HepG2 (cell line): ENCODE data around the gene RUNDC1. TPM values are rescaled to one million over a fixed set of nuclear protein-coding genes. Genes with fewer than 3 reads are reported as not detected.

Source experiments
- AGO1 ChIP-seq: fragments of 200-400 bp; formaldehyde crosslinking; IDR thresholded peaks from 2 replicates; pipeline ENCODE4 v1.6.1; 2017; ENCODE audit warnings: mild to moderate bottlenecking, low read depth, low read length, moderate library complexity; ENCODE audit not compliant: poor library complexity, severe bottlenecking
- AHDC1 ChIP-seq: sonication (generic); formaldehyde crosslinking; IDR thresholded peaks from 2 replicates; pipeline ENCODE4 v1.5.1; 2020; ENCODE audit warnings: mild to moderate bottlenecking, missing genetic modification reagents, borderline replicate concordance
- ATF6 ChIP-seq: sonication (generic); formaldehyde crosslinking; conservative IDR thresholded peaks from 2 replicates; pipeline ENCODE4 v1.4.0; 2020; ENCODE audit warnings: missing genetic modification reagents
- FLYWCH1 ChIP-seq: sonication (generic); formaldehyde crosslinking; IDR thresholded peaks from 2 replicates; pipeline ENCODE4 v1.8.1; 2023; ENCODE audit warnings: mild to moderate bottlenecking, missing genetic modification reagents
- GATAD2A ChIP-seq: IDR thresholded peaks from 2 replicates; pipeline ENCODE4 v1.6.1; 2016
- HNRNPUL1 ChIP-seq: fragments of 200-400 bp; formaldehyde crosslinking; IDR thresholded peaks from 2 replicates; pipeline ENCODE4 v1.6.1; 2017; ENCODE audit warnings: low read depth, mild to moderate bottlenecking, low read length, moderate library complexity
- KDM1A ChIP-seq: IDR thresholded peaks from 2 replicates; pipeline ENCODE4 v1.6.1; 2016; ENCODE audit warnings: missing compliant biosample characterization
- MED13 ChIP-seq: sonication (generic); formaldehyde crosslinking; IDR thresholded peaks from 2 replicates; pipeline ENCODE4 v1.5.0; 2020; ENCODE audit warnings: missing genetic modification reagents
- NFYB ChIP-seq: sonication (generic); formaldehyde crosslinking; IDR thresholded peaks from 2 replicates; pipeline ENCODE4 v1.4.0; 2020; ENCODE audit warnings: missing genetic modification reagents
- NR2F1 ChIP-seq, 2 experiments: fragments of 450-650 bp in 1 of 2; formaldehyde crosslinking in 1 of 2; IDR thresholded peaks; 2 replicates each; pipeline versions ENCODE4 v1.5.0 to v1.6.1; 2016 to 2020; ENCODE audit warnings: mild to moderate bottlenecking in 1 of 2, missing compliant biosample characterization in 1 of 2, missing genetic modification reagents in 1 of 2, moderate library complexity in 1 of 2
- NR2F2 ChIP-seq: IDR thresholded peaks from 2 replicates; pipeline ENCODE4 v1.6.1; 2012; ENCODE audit warnings: low read depth, inconsistent platforms, borderline replicate concordance
- RORA ChIP-seq: sonication (generic); formaldehyde crosslinking; IDR thresholded peaks from 2 replicates; pipeline ENCODE4 v1.5.0; 2020; ENCODE audit warnings: mild to moderate bottlenecking, missing genetic modification reagents, moderate library complexity
- STAT5B ChIP-seq: sonication (generic); formaldehyde crosslinking; IDR thresholded peaks from 2 replicates; pipeline ENCODE4 v1.4.0; 2020; ENCODE audit warnings: missing genetic modification reagents
- TGIF2 ChIP-seq: IDR thresholded peaks from 2 replicates; pipeline ENCODE4 v1.6.1; 2016; ENCODE audit warnings: control low read depth, missing compliant biosample characterization
- ZKSCAN8 ChIP-seq: IDR thresholded peaks from 2 replicates; pipeline ENCODE4 v1.6.1; 2016; ENCODE audit warnings: borderline replicate concordance, missing genetic modification reagents, missing compliant biosample characterization
- ZNF326 ChIP-seq: sonication (generic); formaldehyde crosslinking; IDR thresholded peaks from 2 replicates; pipeline ENCODE4 v1.4.0; 2020; ENCODE audit warnings: missing genetic modification reagents, borderline replicate concordance
- ZUFSP ChIP-seq: sonication (generic); formaldehyde crosslinking; IDR thresholded peaks from 2 replicates; pipeline ENCODE4 v1.9.0; 2021; ENCODE audit warnings: missing genetic modification reagents, mild to moderate bottlenecking, borderline replicate concordance
- polyA plus RNA-seq, 8 experiments: library from polyadenylated mRNA; depleted of rRNA in 3 of 8; stranded (reverse) in 7 of 8; unstranded in 1 of 8; fragments of >200 nt; fragmentation: Illumina TruSeq in 4 of 8; extraction: Trizol in 4 of 8; gene quantifications; 2 replicates each; pipeline versions ENCODE4 v1.2.1 to v1.2.3, GENCODE V29; 2011 to 2016; ENCODE audit warnings: low read depth in 4 of 8, missing spikeins in 1 of 8, mixed read lengths in 1 of 8; ENCODE audit not compliant: insufficient read depth in 1 of 8
- total RNA-seq, 5 experiments: library from RNA; depleted of rRNA; stranded (reverse); fragments of >200 nt; fragmentation: Illumina TruSeq; extraction: Trizol; gene quantifications; 2 replicates each; pipeline ENCODE4 v1.2.3, GENCODE V29; 2016; ENCODE audit warnings: low read depth in 1 of 5

The RUNDC1 gene
- total and polyA plus RNA-seq, 2 of the 13 experiments (the other 11 are each of a cell fraction or from before 2014, with no cell fraction given) = 10.3 to 11.4 TPM

- no peak for TF ChIP-seq AHDC1 (CRISPR knock-in tag)
- TF ChIP-seq TGIF2 (CRISPR knock-in tag) = peak; percentile 71; the same call in 1 of the 2 replicates
- TF ChIP-seq FLYWCH1 (CRISPR knock-in tag) = no peak
- no peak for TF ChIP-seq RORA (CRISPR knock-in tag)
- TF ChIP-seq HNRNPUL1 = no peak
- peak; percentile 76 for TF ChIP-seq NR2F2
- TF ChIP-seq NFYB (CRISPR knock-in tag) = no peak
- no peak for TF ChIP-seq ZUFSP (CRISPR knock-in tag)
- TF ChIP-seq ZKSCAN8 (CRISPR knock-in tag) = no peak
- TF ChIP-seq MED13 = no peak
- 0 out of 2 replicates have a peak, but pooled peaks have one; percentile 19 for TF ChIP-seq GATAD2A
- TF ChIP-seq AGO1 = no peak
- TF ChIP-seq ATF6 (CRISPR knock-in tag) = no peak
- TF ChIP-seq STAT5B (CRISPR knock-in tag) = no peak
- peak in 1 of 2 experiments; percentile 66; a peak in 2 of 4 replicates for TF ChIP-seq NR2F1 (CRISPR knock-in tag; IDR thresholded peaks at IDR 0.05)
- no peak for TF ChIP-seq KDM1A (CRISPR knock-in tag)
- no peak for TF ChIP-seq ZNF326 (CRISPR knock-in tag)
These were observed 48.0 kb downstream of the RUNDC1 start (continued) for GRCh38 chr17:43028221-43028861.
